Lower leg skin (tissue), 3 donors: Measurements from ENCODE around the gene C1QL4.

Experiments used
- POLR2A ChIP-seq, 2 donors: fragments of 450-650 bp; IDR thresholded peaks; one replicate each; pipeline ENCODE4 v1.6.1; 2016 to 2017; ENCODE audit warnings: antibody characterized with exemption in 2 of 2, mild to moderate bottlenecking in 1 of 2, moderate library complexity in 1 of 2
- TF ChIP-seq, protein P1 (sequence below), 3 donors: fragments of 450-650 bp; IDR thresholded peaks; one replicate each; pipeline ENCODE4 v1.5.1; 2016; ENCODE audit warnings: antibody characterized with exemption in 3 of 3, mild to moderate bottlenecking in 3 of 3, moderate library complexity in 2 of 3

DNA sequence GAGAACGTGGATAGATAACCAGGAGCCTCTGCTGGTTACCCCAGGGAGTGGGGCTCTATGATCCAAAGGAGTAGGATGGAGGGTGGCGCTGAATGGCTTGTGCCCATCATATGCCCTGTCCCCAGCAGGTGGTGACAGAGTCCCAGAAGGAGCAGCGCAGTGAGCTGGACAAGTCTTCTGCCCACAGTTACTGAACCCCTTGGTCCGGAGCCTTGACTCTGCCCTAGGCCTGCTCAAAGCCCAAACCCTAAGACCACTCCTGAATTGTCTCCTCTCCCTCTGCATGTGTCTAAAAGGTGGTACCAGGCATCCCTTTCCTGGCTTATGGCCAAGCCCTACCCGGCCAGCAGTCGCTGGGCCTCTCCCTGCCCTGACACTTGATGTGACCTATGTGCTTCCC is 38.8 kb downstream of the C1QL4 start:
- no peak for TF ChIP-seq POLR2A (IDR thresholded peaks at IDR 0.05)
- TF ChIP-seq, protein P1, sequence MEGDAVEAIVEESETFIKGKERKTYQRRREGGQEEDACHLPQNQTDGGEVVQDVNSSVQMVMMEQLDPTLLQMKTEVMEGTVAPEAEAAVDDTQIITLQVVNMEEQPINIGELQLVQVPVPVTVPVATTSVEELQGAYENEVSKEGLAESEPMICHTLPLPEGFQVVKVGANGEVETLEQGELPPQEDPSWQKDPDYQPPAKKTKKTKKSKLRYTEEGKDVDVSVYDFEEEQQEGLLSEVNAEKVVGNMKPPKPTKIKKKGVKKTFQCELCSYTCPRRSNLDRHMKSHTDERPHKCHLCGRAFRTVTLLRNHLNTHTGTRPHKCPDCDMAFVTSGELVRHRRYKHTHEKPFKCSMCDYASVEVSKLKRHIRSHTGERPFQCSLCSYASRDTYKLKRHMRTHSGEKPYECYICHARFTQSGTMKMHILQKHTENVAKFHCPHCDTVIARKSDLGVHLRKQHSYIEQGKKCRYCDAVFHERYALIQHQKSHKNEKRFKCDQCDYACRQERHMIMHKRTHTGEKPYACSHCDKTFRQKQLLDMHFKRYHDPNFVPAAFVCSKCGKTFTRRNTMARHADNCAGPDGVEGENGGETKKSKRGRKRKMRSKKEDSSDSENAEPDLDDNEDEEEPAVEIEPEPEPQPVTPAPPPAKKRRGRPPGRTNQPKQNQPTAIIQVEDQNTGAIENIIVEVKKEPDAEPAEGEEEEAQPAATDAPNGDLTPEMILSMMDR (IDR thresholded peaks at IDR 0.05), result no peak
